Kidney glomerular epithelial cell (primary cell): ENCODE results near the gene GALNT9.
"Not testable (repeated sequence)": the region's sequence is repeated elsewhere in the genome, so short reads cannot be mapped to it uniquely, and the experiment has no call there.

Experiments used
- DNase-seq: peaks from one replicate; lab custom pipeline; 2025; lab: John Stamatoyannopoulos, UW

GALNT9 gene

DNA sequence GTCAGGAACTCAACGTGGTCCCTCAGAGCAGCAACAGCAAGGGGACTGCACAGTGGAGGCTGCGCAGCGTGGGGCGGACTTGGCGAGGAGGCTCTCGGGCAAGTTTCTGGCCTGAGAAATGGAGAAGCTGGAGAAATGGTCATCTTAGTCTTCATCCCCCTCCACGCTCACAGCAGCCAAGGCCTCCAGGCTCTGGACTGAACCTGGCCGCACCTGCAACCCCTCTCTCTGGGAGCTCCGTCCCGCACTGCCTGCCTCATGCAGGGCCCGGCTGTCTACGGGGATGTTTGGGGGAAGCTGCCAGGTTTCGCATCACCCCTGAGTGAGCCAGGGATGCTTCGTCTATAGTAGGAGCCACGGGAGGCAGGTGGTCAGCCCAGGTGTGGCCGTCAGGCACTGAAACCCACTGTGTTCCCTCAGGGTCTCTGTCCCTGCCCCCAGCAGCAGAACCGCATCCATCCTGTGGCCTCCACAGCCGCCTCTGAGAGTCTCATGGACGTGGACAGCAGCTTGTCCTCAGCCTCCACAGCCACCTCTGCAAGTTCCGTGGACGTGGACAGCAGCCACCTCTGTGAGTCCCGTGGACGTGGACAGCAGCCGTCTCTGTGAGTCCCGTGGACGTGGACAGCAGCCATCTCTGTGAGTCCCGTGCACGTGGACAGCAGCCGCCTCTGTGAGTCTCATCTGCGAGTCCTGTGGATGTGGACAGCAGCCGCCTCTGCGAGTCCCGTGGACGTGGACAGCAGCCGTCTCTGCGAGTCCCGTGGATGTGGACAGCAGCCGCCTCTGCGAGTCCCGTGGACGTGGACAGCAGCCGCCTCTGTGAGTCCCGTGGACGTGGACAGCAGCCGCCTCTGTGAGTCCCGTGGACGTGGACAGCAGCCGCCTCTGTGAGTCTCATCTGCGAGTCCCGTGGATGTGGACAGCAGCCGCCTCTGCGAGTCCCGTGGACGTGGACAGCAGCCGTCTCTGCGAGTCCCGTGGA lies 29.1 kb upstream of the GALNT9 start:
- not testable (repeated sequence) for DNase-seq

DNA sequence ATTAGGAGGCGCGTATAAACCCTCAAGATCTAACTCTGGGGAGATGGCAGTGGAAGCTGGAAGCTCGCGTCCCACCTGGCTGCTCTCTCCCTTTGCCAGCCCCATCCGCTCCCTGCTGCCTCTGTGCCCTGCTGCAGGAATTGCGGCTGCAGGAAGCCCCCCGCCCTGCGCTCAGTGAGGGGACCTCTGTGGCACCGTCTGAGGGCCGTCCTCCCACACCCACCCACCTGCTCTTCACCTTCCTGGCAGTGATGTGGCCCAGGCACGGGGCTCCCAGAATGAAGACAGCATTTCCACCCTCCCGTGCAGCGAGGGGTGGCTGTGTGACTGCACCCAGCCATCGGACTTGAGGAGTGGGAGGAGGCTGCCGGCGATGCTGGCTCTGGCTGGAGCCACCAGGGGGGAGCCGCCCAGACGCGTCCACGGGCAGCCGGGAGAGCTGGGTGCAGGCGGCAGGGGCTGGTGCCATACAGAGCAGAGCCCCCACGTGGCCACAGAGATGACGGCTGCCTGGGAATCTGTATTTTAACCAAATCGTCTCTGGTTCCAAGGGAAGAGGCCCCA lies 28.3 kb upstream of the GALNT9 start:
- no peak for DNase-seq

DNA sequence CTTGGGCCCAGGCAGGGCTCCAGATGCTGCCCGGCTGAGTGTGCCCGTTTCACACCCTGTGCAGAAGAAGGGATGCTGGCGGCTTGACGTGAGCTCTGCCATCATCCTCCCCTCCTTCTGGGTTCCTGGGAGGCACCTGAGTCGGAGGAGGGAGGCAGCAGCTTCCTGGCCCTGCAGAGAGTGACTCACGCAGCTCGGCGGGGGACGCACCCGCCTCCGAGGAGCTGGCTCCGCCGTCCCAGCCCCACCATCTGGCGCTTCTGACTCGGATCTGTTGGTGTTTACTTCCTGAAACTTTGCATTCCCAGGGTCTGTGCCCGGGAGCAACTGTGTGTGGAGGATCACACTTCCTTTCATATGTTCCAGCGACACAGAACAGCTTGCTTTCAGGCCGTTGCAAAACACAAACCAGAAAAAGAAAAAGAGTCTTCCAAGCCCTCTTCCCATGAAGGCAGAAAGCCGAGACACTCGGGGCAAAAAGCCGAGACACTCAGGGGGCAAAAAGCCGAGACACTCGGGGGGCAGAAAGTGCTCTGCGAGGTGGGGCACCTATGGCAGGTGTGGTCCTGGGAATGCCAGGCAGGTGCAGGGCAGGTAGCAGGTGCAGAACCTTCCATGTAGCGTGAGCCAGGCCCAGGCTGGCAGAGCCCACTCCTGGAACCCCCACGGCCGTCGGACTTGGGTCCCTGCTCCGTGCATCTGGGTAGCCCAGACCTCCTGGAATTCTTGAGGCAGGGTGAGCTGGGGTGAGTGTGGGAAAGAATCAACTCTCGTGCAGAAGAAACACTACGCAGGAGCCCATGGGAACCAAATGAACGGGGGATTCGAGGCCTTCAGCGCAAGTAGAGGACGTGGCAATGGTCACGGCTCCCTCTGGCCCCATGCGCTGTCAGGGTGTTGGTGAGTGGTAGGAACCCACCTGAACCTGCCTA lies 27.6 kb upstream of the GALNT9 start:
- peak; percentile 63 for DNase-seq

DNA sequence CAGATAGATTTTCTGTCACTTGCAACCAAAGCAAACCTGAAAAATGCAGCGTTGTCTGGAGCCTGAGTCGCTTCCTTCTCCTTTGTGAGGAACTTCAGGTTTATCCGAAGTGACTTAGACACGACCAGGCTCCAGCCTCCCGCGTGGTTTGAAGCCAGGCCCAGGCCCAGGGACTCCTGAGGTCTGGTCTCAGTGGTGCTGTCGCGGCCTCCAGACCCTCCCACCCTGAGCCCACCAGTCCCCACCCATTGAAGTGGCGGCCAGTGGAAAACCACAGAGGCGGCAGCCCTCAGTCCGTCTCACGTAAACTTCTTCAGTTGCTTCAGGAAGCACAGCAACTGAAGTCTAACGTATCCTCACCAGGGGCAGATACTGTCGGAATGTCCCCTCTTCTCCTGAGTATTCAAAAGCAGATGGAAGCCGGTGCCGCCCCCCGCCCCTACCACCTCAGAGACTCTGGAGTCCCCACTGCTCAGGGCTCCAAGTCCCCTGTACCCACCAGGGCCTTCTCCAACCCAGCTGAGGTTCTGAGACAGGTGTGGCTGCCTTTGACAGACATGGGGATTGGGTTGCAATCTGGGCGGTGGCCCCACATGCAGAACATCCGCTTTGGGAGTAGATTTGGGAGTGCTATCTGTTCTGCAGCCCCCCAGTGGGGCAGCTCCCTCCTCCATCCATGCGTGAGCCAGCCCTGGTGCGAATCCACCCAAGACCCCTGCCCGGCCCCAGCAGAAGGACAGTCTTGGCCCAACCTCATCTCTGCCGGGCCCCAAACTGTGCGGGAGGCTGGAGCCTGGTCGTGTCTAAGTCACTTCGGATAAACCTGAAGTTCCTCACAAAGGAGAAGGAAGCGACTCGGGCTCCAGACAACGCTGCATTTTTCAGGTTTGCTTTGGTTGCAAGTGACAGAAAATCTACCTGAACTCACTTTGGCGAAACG lies 26.6 kb upstream of the GALNT9 start:
- no peak for DNase-seq

DNA sequence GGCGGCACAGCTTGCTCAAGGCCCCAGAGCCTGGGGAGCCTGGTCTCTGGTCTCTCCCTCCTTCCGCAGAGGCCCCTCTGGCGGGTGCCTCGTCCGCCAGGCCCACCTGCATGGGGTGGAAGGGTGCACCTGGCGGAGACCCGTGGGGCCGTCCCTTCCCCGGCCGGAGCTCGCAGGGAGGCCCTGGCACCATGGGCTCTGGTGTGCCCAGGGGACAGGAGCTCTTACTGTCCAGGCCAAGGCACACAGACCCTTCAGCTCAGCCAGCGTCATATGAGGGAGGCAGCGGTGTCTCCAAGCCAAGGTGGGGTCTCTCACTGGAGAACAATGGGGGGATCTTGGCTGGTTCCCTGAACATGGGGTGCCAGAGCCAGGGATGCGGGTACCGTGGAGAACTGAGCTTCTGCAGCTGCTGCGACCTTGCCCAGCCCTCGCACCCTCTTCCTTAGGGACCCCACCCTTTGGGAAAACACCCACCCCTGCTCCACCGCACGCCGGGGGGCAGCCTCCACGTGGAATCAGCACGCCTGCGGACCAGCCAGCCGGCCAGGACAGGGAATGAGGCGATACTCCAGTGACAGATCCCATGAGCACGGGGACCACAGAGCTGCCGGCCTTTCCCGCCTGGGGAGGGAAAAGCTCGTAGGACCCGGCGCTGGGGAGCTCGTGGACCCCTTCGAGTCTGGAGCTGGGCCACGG lies 25.7 kb upstream of the GALNT9 start:
- DNase-seq, result no peak

DNA sequence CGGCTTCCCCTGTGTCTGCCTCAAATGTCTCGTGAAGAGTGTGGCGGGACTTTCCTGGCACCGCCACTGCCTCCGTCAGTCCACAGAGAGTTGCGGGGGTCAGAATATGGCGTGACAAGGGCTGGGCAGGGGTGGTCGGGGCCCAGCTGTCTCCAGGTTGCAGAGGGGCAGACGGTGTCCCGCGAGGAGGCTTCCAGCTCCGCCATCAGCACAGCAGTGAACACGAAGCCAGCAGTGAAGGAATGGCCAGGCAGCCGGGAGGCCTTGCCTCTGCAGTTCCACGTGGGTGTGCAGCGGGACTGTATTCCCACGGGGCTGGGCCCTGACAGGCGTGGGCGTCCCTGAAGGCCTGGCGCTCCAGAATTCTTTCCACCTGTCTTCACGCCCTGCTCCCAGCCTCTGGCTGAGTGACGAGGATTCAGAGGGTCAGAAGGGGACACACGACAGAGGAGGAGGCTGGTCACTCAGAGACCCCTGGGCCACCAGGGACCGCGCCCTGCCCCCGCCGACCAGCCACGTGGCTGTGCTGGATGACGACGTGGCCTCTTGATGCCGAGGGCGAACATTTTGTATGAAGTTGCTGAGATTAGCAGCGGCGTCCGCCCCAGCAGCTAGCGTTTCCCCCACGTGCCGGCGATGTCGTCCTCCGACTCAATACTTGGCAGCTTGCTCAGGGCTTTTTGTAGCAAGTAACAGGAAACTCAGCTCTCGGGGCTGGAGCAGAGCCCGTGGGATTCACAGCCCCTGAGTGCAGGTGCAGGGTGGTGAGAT lies 25.0 kb upstream of the GALNT9 start:
- DNase-seq, result no peak

DNA sequence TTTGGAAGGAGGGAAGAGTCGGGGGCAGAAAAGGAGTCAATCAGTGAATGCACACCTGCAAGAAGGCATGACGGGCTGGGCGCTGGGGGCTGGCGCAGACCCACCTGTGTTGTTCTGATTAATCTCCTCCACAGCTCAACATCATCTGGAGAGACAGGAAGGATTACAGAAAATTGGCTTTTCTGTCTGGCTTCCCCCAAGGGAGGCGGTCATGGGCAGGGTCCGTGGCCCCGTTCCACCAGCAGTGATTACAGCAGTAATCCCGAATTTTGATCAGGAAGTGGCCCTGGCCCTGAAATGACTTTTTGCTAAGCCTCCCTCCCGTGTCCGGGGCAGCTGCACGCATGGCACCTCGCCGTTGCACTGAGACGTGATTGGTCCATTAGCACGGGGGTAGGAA lies 24.4 kb upstream of the GALNT9 start:
- no peak for DNase-seq

DNA sequence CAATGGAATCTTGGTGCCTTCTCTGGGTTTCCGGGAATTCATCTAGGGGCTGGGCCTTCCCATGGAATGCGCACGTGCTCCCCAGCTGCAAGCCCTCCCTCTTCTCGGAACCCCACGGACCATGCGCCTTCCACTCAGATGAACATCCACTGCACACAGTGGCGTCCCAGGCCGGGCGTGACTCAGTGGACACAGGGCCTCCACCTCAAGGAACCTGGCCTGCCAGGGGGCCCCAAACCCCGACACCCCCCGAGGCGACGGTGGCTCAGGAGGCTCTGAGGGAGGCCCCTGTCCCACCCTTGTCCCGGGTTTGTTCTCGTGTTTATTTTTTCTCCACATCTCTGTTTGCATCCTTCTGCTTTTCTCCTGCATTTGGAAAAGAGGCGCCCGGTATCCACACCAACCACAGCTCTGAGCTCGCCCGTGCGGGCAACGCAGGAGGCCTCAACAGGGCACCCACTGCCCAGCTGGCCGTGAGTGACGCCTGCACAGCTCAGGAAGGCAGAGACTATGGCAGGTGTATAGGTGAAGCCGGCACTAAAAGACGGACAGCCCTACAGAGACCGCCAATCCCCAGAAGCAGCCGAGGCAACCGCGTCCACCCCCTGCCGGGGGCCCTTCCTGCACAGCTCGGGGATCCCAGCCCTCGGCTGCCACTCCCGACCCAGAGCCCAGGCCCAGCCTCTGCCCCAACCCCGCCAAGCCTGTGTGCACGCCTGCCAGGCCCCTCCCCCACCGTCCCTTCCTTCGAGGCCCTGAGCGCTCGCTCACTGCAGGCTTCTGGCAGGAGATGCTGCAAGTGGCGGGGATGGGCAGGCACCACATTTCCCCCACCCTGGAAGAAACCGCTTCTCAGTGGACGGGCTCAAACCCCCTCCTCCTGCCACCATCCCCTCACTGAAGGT lies 23.8 kb upstream of the GALNT9 start:
- DNase-seq, result no peak

DNA sequence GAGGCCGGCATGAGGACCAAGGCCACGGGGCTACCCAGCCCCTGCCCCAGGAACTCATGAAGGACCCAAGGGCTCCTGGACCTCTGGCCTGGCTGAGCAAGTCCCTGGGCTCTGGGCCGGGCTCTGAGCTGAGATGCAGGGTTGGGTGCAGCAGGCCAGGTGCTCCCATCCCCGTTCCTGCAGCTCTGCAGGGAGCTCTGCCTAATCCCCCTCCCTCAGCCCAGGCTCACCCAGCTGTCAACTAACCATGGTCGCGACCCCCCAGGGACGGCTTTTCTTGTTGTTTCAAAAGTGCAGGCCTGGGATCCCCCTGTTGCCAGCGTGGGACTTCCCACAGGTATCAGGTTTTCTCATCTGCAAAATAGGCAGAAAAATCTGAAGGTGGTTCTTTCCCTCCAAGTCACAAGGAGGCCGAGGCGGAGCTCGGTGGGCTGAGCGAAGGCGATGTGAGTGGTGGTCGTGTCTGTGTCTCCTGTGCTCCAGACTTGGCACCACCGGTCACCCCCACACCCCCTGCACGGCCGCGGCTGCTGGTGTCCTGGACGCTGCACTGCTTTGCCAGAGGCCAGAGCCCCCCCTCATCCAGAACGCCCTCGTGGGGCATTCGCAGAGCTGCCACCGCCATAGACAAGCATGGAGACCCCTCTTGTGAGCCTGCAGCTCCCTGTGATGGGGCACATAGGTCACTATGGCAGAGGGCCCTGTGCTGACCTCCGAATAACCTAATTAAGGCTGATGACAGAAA lies 22.5 kb upstream of the GALNT9 start:
- no peak for DNase-seq

DNA sequence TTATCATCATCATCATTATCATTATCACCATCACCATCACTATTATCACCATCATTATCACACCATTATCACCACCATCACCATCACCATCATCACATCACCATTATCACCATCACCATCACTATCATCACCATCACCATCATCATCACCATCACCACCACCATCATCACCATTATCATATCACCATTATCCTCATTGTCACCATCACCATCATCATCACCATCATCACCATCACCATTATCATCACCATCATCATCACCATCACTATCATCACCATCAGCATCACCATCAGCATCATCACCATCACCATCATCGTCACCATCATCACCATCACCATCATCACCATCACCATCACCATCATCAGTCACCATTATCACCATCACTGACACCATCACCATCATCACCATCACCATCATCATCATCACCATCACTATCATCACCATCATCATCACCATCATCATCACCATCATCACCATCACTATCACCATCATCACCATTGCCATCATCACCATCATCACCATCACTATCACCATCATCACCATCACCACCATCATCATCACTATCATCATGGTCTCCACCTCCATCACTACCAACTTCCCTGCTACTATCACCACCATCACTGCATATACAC lies 20.2 kb upstream of the GALNT9 start:
- no peak for DNase-seq

DNA sequence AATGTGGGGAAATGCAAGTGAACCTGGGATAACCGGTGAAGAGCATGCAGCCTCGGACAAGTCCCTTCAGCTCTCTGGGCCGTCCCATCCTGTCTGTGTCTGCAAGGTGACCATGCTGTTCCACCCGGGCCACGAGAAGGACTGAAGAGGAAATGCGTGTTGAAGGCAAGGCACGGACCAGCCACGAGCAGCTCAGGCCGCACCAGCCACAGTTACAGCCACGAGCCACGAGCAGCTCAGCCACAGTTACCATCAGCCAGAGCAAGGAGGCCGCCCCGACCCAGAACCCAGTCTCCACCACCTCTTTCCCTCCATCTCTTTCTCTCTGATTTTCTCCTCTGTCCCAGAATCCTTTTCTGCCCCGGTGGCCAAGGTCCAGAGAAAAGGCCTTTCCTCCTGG lies 18.8 kb upstream of the GALNT9 start:
- no peak for DNase-seq

DNA sequence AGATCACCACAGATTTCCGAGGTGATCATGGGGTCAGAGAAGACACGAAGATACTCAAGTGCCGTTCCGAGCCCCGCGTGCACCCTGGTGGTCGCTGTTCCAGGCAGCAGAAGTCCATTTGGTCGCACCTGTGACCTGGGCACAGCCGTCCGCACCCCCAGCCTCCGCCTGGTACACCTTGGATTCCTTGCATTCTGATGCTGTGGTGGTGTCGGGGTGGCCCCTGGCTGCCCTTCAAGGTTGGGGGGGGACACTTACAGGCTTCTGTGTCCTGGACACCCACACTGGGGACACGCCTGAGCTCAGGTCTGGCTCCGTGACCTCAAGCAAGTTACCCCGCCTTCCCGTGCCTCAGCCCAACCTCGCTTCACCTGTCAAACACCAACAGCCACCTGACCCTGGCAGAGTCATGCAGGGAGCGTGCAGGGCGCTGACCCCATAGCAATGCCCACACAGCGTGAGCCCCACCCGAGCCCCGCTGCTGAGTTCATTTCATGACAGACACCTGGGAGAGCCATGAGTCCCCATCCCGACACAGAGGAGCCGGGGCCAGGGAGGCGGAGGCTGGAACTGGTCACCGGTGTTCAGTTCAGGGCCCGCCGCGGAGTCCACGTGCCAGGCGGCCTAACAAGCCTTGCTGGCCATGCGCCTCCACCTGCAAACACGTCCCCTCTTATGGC lies 17.9 kb upstream of the GALNT9 start:
- no peak for DNase-seq

DNA sequence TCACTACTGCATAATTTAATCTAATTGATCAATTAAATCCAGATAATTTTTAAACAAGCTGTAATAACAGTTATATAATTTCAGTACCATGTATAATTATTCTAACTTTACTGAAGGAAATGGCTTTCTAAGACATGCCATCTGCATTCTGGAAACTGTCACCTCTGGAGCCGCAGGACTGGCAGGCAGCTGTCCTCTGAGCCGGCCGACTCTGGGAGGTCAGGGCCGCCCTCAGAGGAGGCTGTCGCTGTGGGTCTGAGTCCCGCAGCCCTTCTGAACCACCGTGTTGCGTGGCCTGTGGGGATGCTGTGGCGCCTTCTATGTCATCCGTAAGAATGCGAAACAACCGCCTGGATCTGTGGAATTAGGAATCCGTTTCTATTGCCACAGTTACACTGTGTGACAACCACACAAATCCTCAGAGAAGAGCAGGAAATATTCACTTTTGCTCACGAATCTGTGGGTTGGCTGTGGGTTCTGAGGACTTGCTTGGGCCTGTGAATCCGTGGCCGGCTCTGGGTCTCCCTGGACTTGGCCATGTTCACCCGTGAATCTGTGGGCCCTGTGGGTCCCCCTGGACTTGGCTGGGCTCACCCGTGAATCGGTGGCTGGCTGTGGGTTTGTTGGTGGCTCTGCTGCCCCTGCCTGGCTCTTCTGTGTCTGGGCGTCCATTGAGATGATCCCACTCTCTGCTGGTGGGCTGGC lies 17.2 kb upstream of the GALNT9 start:
- no peak for DNase-seq

DNA sequence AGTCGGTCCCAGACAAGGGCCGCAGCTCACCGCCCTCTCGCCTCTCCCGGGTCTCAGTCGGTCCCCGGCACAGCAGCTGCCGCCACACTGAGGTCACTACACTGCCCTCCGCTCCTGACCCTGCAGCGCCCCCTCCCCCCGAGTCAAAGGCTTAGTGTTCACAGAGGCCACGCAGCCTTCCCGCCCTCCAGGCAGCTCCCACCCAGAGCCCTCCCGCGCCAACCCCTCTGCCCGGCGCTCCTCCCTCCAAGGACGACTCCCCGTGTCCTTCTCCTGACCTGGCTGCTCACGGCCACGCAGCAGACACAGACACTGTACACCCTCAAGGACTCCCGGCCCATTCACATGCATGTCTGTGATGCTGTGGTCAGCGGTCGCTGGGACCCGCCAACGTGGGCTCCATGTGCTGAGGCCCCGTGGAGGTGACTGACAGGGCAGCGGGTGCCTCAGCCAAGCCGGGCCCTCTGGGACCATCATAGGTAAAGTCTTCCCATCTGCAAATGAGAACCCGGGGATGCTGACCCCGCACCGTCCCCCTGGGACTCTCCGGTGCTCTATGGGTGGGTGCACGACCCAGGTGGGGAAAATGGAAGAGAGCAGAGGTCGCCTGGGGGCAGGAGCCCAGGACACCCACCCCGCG lies 16.3 kb upstream of the GALNT9 start:
- DNase-seq, result no peak

DNA sequence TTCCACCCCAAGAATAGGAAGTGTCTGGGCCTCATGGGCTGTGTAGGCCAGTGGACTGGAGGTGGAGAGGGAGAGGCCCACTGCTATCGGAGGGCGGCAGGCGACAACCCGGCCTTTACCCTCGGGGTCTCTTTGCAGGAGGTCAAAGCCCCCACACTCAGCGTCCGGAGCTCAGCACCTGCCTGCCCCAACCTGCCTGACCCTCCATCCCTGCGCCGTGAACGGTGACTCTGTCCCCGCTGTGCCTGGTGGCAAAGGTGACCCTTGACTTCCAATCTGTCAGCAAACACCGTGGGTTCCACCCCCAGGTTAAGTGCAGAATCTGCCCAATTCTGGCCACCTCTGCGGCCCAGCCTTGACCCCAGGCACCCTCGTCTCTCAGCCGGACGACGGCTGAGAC lies 15.7 kb upstream of the GALNT9 start:
- DNase-seq, result no peak

DNA sequence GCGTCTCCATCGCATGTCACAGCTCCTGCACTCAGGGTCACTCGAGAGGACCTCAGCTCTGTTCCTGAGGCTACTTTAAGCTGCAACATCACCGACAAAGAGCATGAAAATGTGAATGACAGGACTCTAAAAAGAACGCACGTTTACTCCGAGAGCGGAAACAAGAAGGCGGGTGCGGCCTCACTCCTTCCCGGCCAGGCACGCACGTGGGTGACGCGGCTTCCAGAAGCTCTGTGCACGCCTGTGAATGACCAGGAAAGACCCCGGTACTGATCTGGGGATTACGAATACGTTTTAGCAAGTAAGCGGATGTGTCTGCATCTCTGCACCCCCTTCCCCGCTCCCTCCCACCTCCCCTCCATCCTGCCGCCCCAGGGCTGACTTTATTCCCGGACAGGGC lies 15.2 kb upstream of the GALNT9 start:
- no peak for DNase-seq
